B cell (primary cell): ENCODE measurements around the gene CHST1. TPM values are rescaled to one million over a fixed set of nuclear protein-coding genes. Genes with fewer than 3 reads are reported as not detected.

Source experiments
- ATAC-seq: fragments of 200-7000 bp; cut with Tn5 transposase; one replicate; pipeline ENCODE4 v1.10.0; 2021; ENCODE audit warnings: low read depth, mild to moderate bottlenecking, moderate number of reproducible peaks, moderate library complexity
- CTCF ChIA-PET: fragments of 350-600 bp; sonication (Branson Sonifier 250); formaldehyde crosslinking; loops from one replicate; lab custom pipeline; 2021; ENCODE audit warnings: antibody characterized with exemption, inconsistent platforms; lab: Charles Lee
- POLR2A ChIA-PET: fragments of 350-600 bp; sonication (Branson Sonifier 250); formaldehyde crosslinking; loops from one replicate; lab custom pipeline; 2021; ENCODE audit warnings: antibody characterized with exemption; lab: Charles Lee
- DNase-seq: peaks from one replicate; pipeline ENCODE4 v3.0.0; 2013
- H2AFZ ChIP-seq: 2 replicates; pipeline ENCODE4 v1.6.1; 2012; ENCODE audit warnings: mild to moderate bottlenecking, low read depth, low read length; ENCODE audit not compliant: insufficient read depth, poor library complexity, severe bottlenecking
- H3K27ac ChIP-seq, 2 donors: 1 replicate in 1 of 2; 2 replicates in 1 of 2; pipeline ENCODE4 v1.5.1; 2012 to 2013; ENCODE audit warnings: low read length in 2 of 2, mild to moderate bottlenecking in 2 of 2, moderate library complexity in 1 of 2
- H3K27me3 ChIP-seq, 4 experiments: fragments of 200-600 bp in 1 of 4; sonication (generic) in 1 of 4; replicated peaks in 1 of 4; 1 replicate in 2 of 4; 2 replicates in 2 of 4; pipeline versions ENCODE4 v1.6.1 to v1.7.0; 2013 to 2016; ENCODE audit warnings: low read length in 3 of 4, mild to moderate bottlenecking in 2 of 4, mixed read lengths in 1 of 4, moderate library complexity in 1 of 4; ENCODE audit not compliant: insufficient read depth in 4 of 4, control insufficient read depth in 3 of 4; ENCODE audit errors: control extremely low read depth in 1 of 4
- H3K36me3 ChIP-seq, 2 experiments: replicated peaks in 1 of 2; 1 replicate in 1 of 2; 2 replicates in 1 of 2; pipeline versions ENCODE4 v1.6.1 to v1.7.1; 2013; ENCODE audit warnings: low read length in 1 of 2; ENCODE audit not compliant: insufficient read depth in 2 of 2, control insufficient read depth in 1 of 2; ENCODE audit errors: control extremely low read depth in 1 of 2, extremely low read depth in 1 of 2
- H3K4me1 ChIP-seq, 2 donors: fragments of 200-600 bp in 1 of 2; sonication (generic) in 1 of 2; 1 replicate in 1 of 2; 2 replicates in 1 of 2; pipeline versions ENCODE4 v1.5.1 to v1.6.1; 2013 to 2017; ENCODE audit warnings: low read length in 2 of 2; ENCODE audit not compliant: control insufficient read depth in 2 of 2, insufficient read depth in 2 of 2
- H3K4me2 ChIP-seq: replicated peaks from 2 replicates; pipeline ENCODE3; 2012; ENCODE audit warnings: mild to moderate bottlenecking, low read depth, low read length; ENCODE audit not compliant: poor library complexity, severe bottlenecking
- H3K4me3 ChIP-seq, 5 experiments: fragments of 200-600 bp in 1 of 5; sonication (generic) in 1 of 5; 1 replicate in 3 of 5; 2 replicates in 2 of 5; pipeline versions ENCODE4 v1.5.1 to v1.7.0; 2011 to 2016; ENCODE audit warnings: low read length in 4 of 5, mild to moderate bottlenecking in 4 of 5, low read depth in 2 of 5, control low read depth in 1 of 5, moderate library complexity in 1 of 5; ENCODE audit not compliant: insufficient read depth in 1 of 5; ENCODE audit errors: control extremely low read depth in 1 of 5, extremely low read depth in 1 of 5
- H3K79me2 ChIP-seq: fragments of 200-600 bp; sonication (generic); one replicate; pipeline ENCODE4 v1.6.0; 2016; ENCODE audit warnings: low read length; ENCODE audit not compliant: control insufficient read depth, insufficient read depth
- H3K9ac ChIP-seq: fragments of 200-600 bp; sonication (generic); 2 replicates; pipeline ENCODE4 v1.6.1; 2017; ENCODE audit warnings: mild to moderate bottlenecking, low read length, moderate library complexity
- H3K9me3 ChIP-seq, 3 donors: one replicate each; pipeline versions ENCODE4 v1.6.1 to v1.7.1; 2013; ENCODE audit warnings: low read length in 2 of 3; ENCODE audit not compliant: control insufficient read depth in 2 of 3, insufficient read depth in 1 of 3; ENCODE audit errors: control extremely low read depth in 1 of 3
- H4K20me1 ChIP-seq: 2 replicates; pipeline ENCODE4 v1.6.0; 2012; ENCODE audit warnings: mild to moderate bottlenecking, low read length; ENCODE audit not compliant: insufficient read depth, control insufficient read depth, poor library complexity, severe bottlenecking
- H3K27ac Mint-ChIP-seq: one replicate; pipeline ENCODE4 v1.8.0; 2021; ENCODE audit warnings: mixed read lengths
- H3K27me3 Mint-ChIP-seq: one replicate; pipeline ENCODE4 v1.8.0; 2021; ENCODE audit warnings: mixed read lengths
- H3K4me1 Mint-ChIP-seq: one replicate; pipeline ENCODE4 v1.8.0; 2021; ENCODE audit warnings: mixed read lengths
- H3K4me3 Mint-ChIP-seq: one replicate; pipeline ENCODE4 v1.8.0; 2021; ENCODE audit warnings: mixed read lengths
- H3K9me3 Mint-ChIP-seq: one replicate; pipeline ENCODE4 v1.8.0; 2022; ENCODE audit warnings: mixed read lengths; ENCODE audit not compliant: insufficient read depth
- CTCF ChIP-seq: fragments of 200-600 bp; IDR thresholded peaks from one replicate; pipeline ENCODE4 v1.8.0; 2022; ENCODE audit warnings: antibody characterized with exemption, mild to moderate bottlenecking
- EZH2 ChIP-seq: IDR thresholded peaks from 2 replicates; pipeline ENCODE4 v1.6.1; 2012; ENCODE audit warnings: borderline replicate concordance, low read depth, mild to moderate bottlenecking, moderate library complexity, low read length; ENCODE audit not compliant: insufficient read depth, poor library complexity, severe bottlenecking
- WGBS: methylation state at CpG from one replicate; pipeline ENCODE4 v1.1.5; 2013; ENCODE audit warnings: missing lambda C conversion rate; ENCODE audit not compliant: insufficient coverage; 5-methylcytosine and 5-hydroxymethylcytosine counted together
- intact Hi-C: fragments of 100-400 bp; cut with micrococcal nuclease; formaldehyde crosslinking; loops from one replicate; pipeline ENCODE4 v1.10.0; 2022
- polyA plus RNA-seq: library from polyadenylated mRNA; depleted of rRNA; stranded (reverse); fragments of >200 nt; gene quantifications from 2 replicates; pipeline ENCODE4 v1.2.3, GENCODE V29; 2012
- total RNA-seq, 2 donors: library from RNA; stranded (reverse); fragments of 120-200 nt in 1 of 2; gene quantifications; 1 replicate in 1 of 2; 2 replicates in 1 of 2; pipeline versions ENCODE4 v1.2.3 to v1.2.4, GENCODE V29; 2013 to 2022

Gene CHST1
- total and polyA plus RNA-seq, 2 donors (not counting 1 experiment from before 2014, with no cell fraction given) = not detected

DNA sequence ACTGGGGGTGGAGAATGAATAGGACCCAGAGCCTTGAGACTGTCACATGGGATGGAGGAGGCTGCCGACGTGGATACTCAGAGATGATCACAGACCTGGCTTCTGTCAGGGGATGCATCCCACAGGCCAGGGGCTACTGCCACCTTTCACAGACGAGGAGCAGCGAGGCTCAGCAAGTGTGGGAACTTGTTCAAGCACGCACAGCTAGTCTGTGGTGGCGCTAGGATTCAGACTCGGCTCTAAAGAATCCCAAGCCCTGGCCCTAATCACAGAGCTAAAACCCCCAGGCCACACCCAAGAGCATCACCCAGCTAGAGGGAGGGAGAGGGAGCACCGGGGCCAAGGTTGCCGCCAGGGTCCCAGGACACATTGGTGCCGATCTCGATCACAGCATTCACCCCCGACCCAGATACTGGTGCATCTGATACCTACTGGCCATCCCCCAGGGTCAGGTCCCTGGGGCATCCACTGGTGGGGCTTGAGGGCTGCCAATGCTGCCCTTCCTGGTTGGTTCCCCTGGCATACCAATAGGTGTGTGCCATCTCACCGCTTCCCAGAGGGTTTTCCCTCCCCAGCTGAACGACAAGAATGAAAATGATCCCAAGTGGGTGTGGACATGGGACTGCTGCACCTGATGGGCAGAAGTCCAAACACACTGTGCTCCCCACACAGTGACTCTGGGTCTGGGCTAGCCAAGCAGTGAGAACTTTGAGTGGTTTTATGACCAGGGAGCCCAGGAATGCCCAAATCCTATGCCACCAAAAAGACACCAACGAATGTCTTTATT lies 6.2 kb downstream of the CHST1 start:
- no peaks in the 10 kb centered on the region for H3K79me2 ChIP-seq
- no peaks in the 10 kb centered on the region for H3K9me3 Mint-ChIP-seq
- H3K9ac ChIP-seq = no peak overlapping the region
- no peak overlapping the region for H3K27ac Mint-ChIP-seq
- ChIA-PET POLR2A (no interaction called here), CTCF (no interaction called here)
- no peak overlapping the region for H3K27ac ChIP-seq
- no peak overlapping the region for H2AFZ ChIP-seq
- no peaks in the 10 kb centered on the region for H3K36me3 ChIP-seq
- no peak for ATAC-seq
- no peak overlapping the region for H3K4me3 Mint-ChIP-seq
- WGBS = 59% methylated on average over 8 of the region's 15 CpGs
- H3K27me3 ChIP-seq = peaks cover 0 to 49% (median 15%) of the 10 kb centered on the region in 4 experiments
- H3K4me3 ChIP-seq = no peak overlapping the region
- intact Hi-C loops = no loop called here
- peaks cover 61% of the 10 kb centered on the region for H3K27me3 Mint-ChIP-seq
- peaks cover 2% of the 10 kb centered on the region for H3K4me1 Mint-ChIP-seq
- TF ChIP-seq CTCF (no peak), EZH2 (no peak)
- H3K4me2 ChIP-seq = no peak overlapping the region
- H4K20me1 ChIP-seq = no peaks in the 10 kb centered on the region
- no peaks in the 10 kb centered on the region for H3K9me3 ChIP-seq
- H3K4me1 ChIP-seq = peaks cover 2 to 5% of the 10 kb centered on the region in 2 donors
- DNase-seq = no peak

DNA sequence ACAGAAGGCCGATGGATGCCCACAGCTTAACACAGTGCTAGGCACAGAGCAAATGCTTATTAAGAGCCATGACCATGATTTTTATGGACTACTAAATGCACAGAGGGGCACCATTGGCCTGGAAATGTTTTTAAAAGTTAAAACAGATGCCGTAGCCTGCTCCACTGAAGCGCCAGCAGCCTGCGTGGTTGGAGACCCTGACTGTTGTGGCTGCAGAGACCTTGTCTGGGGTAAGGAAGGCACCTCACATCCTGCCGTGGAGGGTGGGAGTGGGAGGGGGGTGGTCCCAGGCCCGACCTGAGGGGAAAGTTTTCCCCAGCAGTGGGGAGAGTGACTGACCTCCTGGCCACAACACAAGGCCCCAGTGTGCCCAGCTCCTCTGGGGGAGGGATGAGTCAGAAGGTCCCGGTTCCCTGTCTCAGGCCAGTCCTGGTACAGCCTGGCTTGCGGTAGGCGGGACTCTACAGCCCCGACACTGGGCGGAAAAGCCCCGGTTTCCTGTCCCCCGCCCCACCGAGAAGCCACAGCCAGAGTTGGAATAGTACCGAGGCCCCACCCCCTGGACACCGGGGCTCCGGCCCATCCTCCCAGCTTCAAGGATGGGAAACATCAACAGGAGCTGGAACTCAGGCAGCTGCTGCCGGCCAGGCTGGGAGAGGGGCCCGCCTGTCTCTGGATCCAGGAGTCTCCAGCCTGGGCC lies 7.0 kb downstream of the CHST1 start:
- intact Hi-C loops = no loop called here
- WGBS = 15% methylated on average over 19 of the region's 19 CpGs
- H3K4me1 Mint-ChIP-seq = peaks cover 2% of the 10 kb centered on the region
- Histone ChIP-seq H4K20me1 (no peaks in the 10 kb centered on the region), H3K4me3 (no peak overlapping the region), H2AFZ (no peak overlapping the region), H3K9me3 (no peaks in the 10 kb centered on the region), H3K27ac (no peak overlapping the region), H3K9ac (no peak overlapping the region), H3K27me3 (peaks cover 0 to 41% (median 12%) of the 10 kb centered on the region in 4 experiments), H3K4me2 (no peak overlapping the region), H3K79me2 (no peaks in the 10 kb centered on the region), H3K36me3 (no peaks in the 10 kb centered on the region), H3K4me1 (peaks cover 0 to 3% of the 10 kb centered on the region in 2 donors)
- TF ChIP-seq EZH2 = no peak
- TF ChIP-seq CTCF = no peak
- CTCF ChIA-PET = interaction anchor here (5.3 kb wide), 1 partner anchor 287 kb away, joined by 30 read pairs; no protein-coding TSS in a partner anchor
- no peak overlapping the region for H3K4me3 Mint-ChIP-seq
- ATAC-seq (no peak), DNase-seq (no peak)
- POLR2A ChIA-PET = no interaction called here
- H3K27me3 Mint-ChIP-seq = peaks cover 61% of the 10 kb centered on the region
- H3K9me3 Mint-ChIP-seq = no peaks in the 10 kb centered on the region
- H3K27ac Mint-ChIP-seq = no peak overlapping the region
